Jurkat, Clone E6-1 (cell line): ENCODE results near the gene SRPX. TPM values are rescaled to one million over a fixed set of nuclear protein-coding genes. Genes with fewer than 3 reads are reported as not detected.

Experiments
- DNase-seq: peaks from one replicate; pipeline ENCODE4 v3.0.0-alpha.2; 2011; ENCODE audit warnings: low read depth, low spot score
- H3K4me3 ChIP-seq: 2 replicates; pipeline ENCODE4 v1.5.1; 2011; ENCODE audit warnings: mild to moderate bottlenecking, low read length, control low read depth, moderate library complexity
- polyA plus RNA-seq: library from polyadenylated mRNA; unstranded; fragments of >200 nt; gene quantifications from one replicate; pipeline ENCODE4 v1.2.1, GENCODE V29; 2012; ENCODE audit warnings: missing spikeins; ENCODE audit not compliant: insufficient read length, insufficient read depth

The SRPX gene, protein sequence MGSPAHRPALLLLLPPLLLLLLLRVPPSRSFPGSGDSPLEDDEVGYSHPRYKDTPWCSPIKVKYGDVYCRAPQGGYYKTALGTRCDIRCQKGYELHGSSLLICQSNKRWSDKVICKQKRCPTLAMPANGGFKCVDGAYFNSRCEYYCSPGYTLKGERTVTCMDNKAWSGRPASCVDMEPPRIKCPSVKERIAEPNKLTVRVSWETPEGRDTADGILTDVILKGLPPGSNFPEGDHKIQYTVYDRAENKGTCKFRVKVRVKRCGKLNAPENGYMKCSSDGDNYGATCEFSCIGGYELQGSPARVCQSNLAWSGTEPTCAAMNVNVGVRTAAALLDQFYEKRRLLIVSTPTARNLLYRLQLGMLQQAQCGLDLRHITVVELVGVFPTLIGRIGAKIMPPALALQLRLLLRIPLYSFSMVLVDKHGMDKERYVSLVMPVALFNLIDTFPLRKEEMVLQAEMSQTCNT
- not detected for polyA plus RNA-seq

DNA sequence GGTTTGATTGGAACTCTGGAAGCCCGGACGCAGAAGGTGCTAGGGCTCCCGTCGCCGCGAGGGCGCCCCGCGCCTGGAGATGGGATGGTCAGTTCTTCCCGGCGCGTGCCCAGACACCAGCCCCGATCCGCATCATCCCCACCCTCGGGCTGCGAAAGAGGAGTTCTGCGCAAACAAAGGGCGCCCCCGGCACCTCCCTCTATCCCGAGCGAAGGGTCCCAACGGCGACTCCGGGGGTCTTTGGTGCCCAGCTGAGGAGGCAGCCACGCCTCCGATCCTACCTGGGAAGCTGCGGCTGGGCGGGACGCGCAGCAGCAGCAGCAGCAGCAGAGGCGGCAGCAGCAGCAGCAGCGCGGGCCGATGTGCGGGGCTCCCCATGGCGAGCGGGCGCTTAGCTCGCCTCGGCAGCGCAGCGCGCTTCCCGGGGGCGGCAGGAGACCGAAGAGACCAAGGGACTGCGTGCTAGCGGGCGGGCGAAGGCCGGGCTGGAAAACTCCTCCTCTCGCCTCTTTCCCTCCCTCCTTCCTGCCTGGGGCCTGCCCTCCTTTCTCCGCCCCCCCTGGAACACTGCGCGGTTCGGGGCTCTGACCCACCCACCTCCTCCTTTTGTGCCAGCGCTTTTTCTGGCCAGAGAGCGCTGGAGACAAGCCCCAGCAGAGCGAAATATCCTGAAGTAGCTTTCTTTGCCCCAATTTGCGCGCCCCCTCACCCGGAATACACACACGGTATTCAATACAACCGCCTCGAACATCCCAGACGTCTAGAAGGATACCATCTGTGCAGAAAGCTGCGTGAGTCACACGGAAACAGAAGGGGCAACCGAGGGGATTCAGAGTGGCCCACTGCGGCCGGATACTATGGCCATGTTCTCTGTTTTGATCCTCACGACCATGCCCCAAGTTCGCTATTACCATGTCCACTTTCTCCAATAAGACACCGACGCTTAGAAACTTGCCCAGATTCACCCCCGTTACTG is at the start of gene SRPX:
Gene SRPX, minus strand, starts transcription at position 457 of the 976 bp plus-strand sequence. Its CDS starts 79 bp downstream, at position 378.
- DNase-seq: no peak
- H3K4me3 ChIP-seq: no peak within 1 kb of the TSS

DNA sequence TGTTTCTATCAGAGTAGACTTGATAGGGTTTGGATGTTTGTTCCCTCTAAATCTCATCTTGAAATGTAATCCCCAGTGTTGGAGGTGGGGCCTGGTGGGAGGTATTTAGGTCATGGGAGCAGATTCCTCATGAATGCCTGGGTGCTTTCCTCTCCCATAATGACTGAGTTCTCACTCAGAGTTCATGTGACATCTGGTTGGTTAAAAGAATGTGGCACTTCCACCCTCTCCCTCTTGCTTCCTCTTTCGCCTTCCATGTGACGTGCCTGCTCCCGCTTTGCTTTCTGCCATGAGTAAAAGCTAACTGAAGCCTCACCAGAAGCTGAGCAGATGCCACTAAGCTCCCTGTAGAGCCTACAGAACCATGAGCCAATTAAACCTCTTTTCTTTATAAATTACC is 47.3 kb upstream of the SRPX start:
- no peak for DNase-seq
- no peak overlapping the region for H3K4me3 ChIP-seq

DNA sequence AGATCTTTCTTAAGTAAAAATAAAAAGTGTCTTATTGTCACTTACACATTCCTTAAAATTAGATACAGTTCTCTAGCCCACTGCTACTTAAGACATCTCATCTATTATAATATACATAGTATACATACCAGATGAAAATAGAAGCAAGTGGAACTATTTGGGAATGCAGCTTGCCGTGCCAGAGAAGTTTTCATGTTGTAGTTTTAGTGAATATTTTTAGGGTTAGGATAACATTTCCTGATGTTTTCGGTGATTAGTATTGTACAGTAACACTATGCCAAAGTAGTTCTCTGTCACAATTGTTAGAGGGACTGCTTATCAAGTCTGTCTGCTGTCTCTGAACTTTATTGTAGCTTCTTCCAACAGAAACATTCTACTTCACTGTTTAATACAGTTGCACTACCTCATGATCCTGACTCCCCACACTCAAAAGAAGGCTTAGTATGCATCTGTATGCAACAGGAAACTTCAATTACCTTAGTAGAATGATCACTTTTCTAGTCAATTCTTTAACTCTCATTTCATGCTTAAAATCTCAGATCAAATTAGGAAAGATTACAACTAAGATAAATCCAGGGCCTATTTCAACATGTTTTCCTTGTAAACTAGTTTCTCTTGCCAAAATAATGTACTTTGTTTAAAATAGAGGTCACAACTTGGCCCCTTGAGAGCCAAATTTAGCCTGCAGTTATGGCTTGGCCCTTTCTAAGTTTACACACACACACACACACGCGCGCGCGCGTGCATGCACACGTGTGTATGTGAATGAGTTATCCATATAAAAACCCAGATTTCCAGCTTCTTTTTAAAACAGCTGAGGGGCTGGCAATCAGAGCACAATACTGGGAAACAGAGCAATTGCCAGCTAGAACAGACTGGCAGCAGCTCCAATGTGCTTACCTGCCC is 42.3 kb upstream of the SRPX start:
- no peak overlapping the region for H3K4me3 ChIP-seq
- DNase-seq: no peak

DNA sequence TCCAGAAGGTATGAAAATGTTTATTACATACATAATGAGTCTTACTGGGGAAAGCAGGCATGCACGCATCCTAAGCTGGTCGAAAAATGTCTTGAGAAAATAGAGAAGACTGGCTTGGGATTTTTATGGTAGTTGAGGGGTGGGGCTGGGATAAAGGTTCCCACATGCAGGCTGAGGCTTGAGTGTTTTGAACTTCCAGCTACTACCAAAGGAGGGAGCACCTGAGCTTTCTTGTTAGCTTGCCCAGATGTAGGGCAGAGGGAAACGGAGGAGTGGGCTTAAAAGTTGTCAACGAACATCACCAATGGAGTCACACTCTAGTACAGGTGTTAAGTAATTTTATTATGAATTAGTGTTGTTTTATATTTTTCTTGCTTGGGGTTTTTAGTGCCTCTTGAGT is 39.6 kb upstream of the SRPX start:
- H3K4me3 ChIP-seq: no peak overlapping the region
- DNase-seq: no peak

DNA sequence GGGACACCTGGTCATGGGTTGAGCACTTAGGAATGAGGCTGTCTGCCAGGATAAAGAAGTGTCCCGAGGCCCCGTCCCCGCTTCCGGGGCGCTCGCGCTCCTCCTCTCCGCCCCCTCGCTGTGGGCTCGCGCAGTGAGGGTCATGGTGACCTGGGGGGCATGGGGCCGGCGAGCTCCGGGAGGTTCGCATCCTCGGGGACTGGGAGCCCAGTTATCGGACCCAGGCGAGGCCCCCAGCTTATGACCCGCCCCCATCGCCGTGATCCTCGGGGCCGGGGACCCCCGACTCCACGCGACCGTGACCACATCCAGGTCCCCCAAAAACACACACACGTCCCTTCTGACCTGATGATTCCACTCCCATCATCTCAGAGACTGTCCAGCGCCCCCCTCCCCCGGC is 35.3 kb upstream of the SRPX start:
- no peak overlapping the region for H3K4me3 ChIP-seq
- DNase-seq: no peak

DNA sequence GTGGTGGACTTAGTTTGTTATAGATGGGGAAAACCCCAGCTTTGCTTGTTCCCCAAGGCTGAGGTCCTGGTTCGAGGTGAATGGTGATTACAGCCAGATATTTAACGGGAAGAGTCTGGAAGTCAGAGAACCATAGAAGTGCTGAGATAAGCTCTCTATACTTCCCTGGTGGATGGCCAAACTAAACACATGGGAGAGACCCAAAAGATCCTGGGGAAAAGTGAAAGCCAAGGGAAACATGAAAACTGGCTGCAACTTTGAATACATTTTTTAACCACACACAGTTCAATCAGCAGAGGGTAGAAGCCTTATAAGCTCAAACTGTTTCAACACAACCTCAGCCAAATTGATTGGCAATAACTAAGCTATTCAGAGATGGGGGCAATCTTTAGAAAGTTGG is 29.3 kb upstream of the SRPX start:
- no peak overlapping the region for H3K4me3 ChIP-seq
- no peak for DNase-seq

DNA sequence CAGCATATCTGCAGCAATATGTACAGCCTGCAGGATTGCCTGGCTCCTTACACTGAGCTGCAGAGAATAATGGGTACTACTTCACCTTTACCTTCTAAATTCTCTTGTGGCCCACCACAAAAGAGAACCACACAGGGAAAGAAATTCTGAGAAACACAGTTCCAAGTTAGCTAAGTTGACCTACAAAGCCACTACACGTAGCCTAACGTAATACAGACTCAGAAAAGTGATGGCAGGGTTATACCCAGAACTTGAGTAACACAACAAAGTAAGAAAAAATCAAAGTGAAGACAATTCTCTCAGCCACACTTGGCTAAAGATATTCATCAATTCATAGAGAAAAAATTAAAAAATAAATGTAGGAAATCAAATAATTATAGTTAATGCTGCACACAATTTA is 26.4 kb upstream of the SRPX start:
- H3K4me3 ChIP-seq: no peak overlapping the region
- DNase-seq: no peak

DNA sequence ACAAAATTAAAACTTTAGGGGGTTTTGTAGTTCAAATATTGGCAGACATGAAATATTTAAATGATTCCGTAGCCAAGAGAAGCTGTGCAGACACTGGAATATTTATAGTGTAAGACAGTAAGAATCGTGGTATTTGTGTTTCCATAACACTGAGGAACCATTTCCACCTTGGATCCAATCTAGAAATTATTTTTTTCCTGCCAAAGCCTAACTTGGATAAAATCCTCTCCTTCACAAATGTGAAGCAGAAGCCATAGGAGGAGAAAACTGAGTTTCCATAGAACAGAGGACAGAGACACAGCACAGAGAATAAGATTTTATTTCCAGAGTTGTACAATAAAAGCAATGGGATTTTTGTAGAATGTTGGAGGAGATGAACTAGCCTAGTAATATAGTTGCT is 19.9 kb upstream of the SRPX start:
- no peak for DNase-seq

DNA sequence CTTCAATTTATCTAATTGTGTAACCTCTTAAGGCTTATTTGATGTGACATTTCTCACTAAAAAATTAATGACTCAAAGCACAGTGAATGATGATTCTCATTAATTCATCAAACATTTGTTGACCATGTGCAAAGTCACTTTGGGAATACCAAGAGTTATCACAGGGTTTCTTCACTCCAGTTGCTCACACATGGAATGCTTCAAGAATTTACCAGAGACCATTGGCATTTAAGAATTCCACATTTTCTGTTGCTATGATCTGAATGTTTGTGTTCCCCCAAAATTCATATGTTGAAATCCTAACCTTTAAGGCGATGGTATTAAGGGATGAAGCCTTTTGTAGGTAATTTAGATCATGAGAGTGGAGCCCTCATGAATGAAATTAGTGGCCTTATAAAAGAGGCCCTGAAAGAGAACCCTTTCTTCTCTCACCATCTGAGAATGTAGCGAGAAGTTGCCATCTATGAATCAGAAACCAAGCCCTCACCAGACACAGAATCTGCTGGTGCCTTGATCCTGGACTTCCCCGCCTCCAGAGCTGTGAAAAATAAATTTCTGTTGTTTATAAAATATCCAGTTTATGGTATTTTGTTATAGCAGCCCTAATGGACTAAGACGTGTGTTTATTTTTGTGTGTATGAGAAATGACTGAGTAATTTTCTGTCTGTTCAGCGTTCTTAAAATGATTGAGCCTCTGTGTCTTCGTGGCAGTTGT is 16.4 kb upstream of the SRPX start:
- DNase-seq: no peak
- no peak overlapping the region for H3K4me3 ChIP-seq

More for the DNA sequence above, 19.9 kb upstream of the SRPX start:
- no peak overlapping the region for H3K4me3 ChIP-seq

DNA sequence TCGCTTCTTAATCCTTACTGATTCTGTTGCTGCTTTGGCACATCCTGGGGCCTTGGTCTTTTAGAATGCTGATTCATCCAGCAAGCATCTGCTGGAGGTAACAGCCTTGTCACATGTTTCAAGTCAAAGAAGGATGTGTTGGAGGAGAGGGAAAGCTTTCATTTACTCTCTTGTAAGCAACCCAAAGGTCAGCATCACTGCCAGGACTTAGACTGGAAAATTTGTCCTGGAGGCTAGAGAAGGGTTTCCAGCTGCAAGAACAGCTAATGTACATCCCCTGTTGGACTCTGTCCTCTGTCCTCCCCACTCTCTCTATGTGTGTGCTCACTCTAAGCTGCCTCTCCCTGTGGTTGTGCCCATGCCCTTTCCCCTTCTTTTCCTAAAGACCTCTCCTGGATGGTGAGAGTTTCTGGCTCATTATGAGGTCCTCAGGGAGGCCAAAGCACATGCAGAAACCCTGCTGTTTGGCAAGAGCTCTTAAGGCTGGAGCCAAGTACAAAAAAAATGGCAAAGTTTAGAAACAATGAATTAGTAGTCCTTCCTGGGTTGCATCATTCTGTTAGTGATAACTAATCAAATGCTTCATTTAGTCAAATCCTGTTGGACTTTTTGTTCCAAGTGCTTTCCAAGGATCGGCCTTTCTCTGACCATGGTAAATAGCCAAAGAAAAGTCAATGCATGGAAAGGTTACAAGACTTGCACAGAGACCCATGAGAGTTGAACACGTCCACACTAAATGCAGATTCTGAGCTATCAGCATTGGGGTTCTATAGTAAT is 13.4 kb upstream of the SRPX start:
- no peak for DNase-seq
- H3K4me3 ChIP-seq: no peak overlapping the region

DNA sequence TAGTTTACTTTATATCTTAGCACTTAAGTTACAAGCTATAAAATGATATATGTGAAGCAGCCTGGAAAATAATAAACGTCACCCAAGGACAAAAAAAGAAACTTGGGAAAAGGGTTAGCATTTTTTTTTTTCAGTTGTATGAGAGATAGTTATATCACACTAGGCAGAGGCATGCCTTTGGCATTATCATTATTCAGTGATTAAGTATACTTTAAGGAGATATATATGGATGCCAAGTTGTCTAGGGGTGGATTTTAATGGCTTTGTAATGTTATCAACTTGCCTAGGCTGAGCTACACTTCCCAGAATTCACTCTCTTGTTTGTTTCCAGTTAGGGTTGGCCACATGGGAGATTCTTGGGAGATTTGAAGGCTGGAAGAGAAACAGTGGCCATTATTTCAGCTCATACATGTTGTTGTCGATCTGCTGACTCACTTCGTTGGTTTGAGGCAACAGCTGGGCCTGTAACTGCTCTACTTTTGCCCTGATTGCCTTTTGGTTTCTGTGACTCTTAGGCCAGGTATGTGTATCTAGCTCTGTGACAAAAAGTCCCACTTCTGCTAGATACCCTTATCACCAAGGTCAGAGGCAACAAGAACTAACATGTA is 11.5 kb upstream of the SRPX start:
- no peak for DNase-seq
- H3K4me3 ChIP-seq: no peak overlapping the region

DNA sequence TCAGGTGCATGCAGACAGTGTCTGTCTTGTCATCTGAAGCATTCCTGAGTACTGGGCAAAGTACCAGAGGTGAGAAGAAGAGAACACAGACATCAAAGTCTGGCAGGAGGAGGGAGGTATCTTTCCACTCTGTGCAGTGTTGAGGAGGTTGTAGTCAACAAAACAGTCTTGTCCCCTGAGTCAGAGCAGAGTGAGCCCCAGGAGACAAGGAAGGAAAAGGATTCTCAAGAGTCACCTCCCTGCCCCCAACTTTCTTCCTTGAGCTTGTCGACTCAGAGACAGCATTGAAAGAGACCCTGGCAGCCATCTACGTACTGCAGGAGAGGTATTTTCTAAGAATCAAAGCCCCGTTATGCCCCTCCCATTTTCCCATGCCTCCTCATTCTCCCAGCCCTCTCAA is 4.4 kb upstream of the SRPX start:
- no peak for DNase-seq
- no peak overlapping the region for H3K4me3 ChIP-seq

DNA sequence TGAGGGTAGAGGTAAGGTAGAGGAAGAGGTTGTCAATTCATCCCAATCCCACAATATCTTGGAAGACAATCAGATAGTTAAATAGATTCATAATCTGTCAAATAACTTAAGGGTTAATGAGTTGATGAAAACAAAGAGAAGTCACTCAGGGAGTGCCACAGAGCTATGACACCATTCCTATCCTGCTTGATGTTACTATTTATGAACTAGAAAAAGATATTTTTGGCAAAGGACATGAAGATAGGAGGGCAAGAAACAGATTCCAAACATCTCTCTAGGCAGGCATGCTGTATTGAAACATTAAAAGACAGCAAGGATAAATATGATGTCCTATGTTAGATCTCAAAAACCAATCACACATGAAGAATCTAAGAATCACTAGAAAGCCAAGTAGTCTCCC is 3.5 kb upstream of the SRPX start:
- DNase-seq: no peak
- no peak overlapping the region for H3K4me3 ChIP-seq

DNA sequence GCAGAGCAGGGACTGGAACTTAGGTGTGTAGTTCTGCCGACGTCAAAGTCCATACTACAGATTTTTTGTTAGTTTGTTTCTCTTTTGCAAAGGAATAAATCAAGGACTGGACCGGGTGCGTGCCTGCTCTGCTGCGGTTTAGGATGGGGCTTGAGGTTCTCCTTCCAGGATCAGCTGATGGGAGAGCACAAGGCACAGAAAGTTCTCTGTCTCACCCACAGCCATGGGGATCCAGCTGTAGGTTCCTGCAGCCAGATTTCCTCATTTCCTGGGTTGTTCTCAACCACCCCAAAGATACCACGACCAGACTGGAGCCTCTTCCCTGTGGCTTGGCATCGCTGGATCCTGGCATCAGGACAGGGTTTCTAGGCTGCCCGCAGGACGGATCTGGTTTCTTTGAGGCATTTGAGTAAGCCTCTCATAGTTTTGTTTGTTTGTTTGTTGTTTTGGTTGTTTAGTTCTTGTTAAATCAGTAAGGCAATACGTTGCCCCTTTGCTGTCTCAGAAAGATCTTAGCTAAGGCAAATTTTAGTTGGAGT is 789 bp upstream of the SRPX start:
- no peak for DNase-seq
- H3K4me3 ChIP-seq: no peak overlapping the region

DNA sequence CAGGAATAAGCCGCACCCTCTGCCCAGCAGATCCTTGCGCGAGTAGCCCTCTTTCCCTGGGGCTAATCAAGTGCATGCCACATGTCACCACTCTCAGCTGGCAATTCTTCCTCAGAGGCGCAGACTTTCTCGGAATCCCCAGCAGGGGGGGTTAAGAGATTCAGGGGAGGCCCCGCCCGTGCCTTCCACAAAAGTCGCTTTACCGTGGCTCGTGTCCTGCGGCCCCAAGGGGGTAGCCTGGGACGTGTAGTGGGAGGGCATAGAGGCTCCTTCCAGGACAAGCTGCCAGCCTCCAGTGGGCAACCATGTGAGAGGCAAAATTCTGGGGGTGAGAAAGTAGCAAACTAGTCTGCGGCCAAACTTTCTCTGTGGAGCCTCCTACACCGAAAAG is 652 bp downstream of the SRPX start:
- H3K4me3 ChIP-seq: no peak overlapping the region
- no peak for DNase-seq

DNA sequence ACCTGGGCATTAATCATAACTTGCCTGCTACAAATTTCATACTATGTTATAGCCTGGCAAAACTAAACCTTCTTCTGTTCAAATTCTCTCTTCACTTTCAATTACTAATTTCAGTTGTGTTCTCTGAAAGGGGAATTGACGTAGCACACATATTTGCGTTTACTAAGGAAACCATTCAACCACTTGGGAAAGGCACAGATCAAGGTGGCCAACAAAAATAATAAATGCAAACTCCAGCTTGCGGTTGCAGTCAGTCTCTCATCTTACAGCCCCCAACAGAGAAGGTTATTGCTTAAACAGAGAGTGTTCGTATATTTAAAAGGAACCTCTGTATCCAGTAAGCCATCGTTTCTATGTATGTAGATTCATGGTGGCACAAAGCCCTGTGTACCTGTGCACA is 4.0 kb downstream of the SRPX start:
- no peak for DNase-seq

More for the DNA sequence above, 4.0 kb downstream of the SRPX start:
- no peak overlapping the region for H3K4me3 ChIP-seq
